Memory B cell (primary cell): ENCODE measurements around the gene NPS.

Experiments
- ATAC-seq: fragments of 150-1000 bp; cut with Tn5 transposase; 2 replicates; pipeline ENCODE4 v1.10.0; 2021; ENCODE audit warnings: low read depth, mild to moderate bottlenecking, moderate library complexity
- DNase-seq, 2 donors: peaks; one replicate each; pipeline ENCODE4 v3.0.0; 2022; ENCODE audit warnings: low spot score in 2 of 2
- H3K27ac Mint-ChIP-seq: one replicate; pipeline ENCODE4 v1.8.0; 2022; ENCODE audit warnings: mild to moderate bottlenecking, moderate library complexity, mixed read lengths
- H3K27me3 Mint-ChIP-seq: one replicate; pipeline ENCODE4 v1.8.0; 2022; ENCODE audit warnings: mixed read lengths
- H3K36me3 Mint-ChIP-seq: one replicate; pipeline ENCODE4 v1.8.0; 2022; ENCODE audit warnings: mild to moderate bottlenecking, mixed read lengths
- H3K4me1 Mint-ChIP-seq: one replicate; pipeline ENCODE4 v1.8.0; 2022; ENCODE audit warnings: mixed read lengths
- H3K4me3 Mint-ChIP-seq: one replicate; pipeline ENCODE4 v1.8.0; 2022; ENCODE audit warnings: mild to moderate bottlenecking, moderate library complexity, mixed read lengths
- H3K9me3 Mint-ChIP-seq: one replicate; pipeline ENCODE4 v1.8.0; 2022; ENCODE audit warnings: mixed read lengths

The NPS gene

GRCh38 chr10:127535802-127536515 is 13.2 kb upstream of the NPS start:
- no peak for DNase-seq
- no peak overlapping the region for H3K4me3 Mint-ChIP-seq
- H3K36me3 Mint-ChIP-seq: no peaks in the 10 kb centered on the region
- H3K27me3 Mint-ChIP-seq: no peaks in the 10 kb centered on the region
- no peaks in the 10 kb centered on the region for H3K4me1 Mint-ChIP-seq
- no peak for ATAC-seq
- no peaks in the 10 kb centered on the region for H3K9me3 Mint-ChIP-seq
- H3K27ac Mint-ChIP-seq: no peak overlapping the region

- H3K36me3 Mint-ChIP-seq: no peaks in the 10 kb centered on the region
- DNase-seq: no peak
- no peaks in the 10 kb centered on the region for H3K9me3 Mint-ChIP-seq
- no peak for ATAC-seq
- H3K4me3 Mint-ChIP-seq: no peak overlapping the region
- H3K4me1 Mint-ChIP-seq: no peaks in the 10 kb centered on the region
- H3K27me3 Mint-ChIP-seq: no peaks in the 10 kb centered on the region
- H3K27ac Mint-ChIP-seq: no peak overlapping the region
Measured at GRCh38 chr10:127536972-127537760, 11.9 kb upstream of the NPS start.

- H3K27me3 Mint-ChIP-seq: no peaks in the 10 kb centered on the region
- no peaks in the 10 kb centered on the region for H3K36me3 Mint-ChIP-seq
- no peak overlapping the region for H3K27ac Mint-ChIP-seq
- ATAC-seq (no peak), DNase-seq (no peak)
- no peak overlapping the region for H3K4me3 Mint-ChIP-seq
- no peaks in the 10 kb centered on the region for H3K4me1 Mint-ChIP-seq
- H3K9me3 Mint-ChIP-seq: no peaks in the 10 kb centered on the region
Measured at GRCh38 chr10:127537924-127538323, 11.2 kb upstream of the NPS start.

GRCh38 chr10:127548022-127548421 is 1.1 kb upstream of the NPS start:
- no peak for ATAC-seq
- peaks cover 15% of the 10 kb centered on the region for H3K9me3 Mint-ChIP-seq
- no peaks in the 10 kb centered on the region for H3K36me3 Mint-ChIP-seq
- no peak for DNase-seq
- H3K4me3 Mint-ChIP-seq: no peak overlapping the region
- no peaks in the 10 kb centered on the region for H3K27me3 Mint-ChIP-seq
- H3K27ac Mint-ChIP-seq: no peak overlapping the region
- no peaks in the 10 kb centered on the region for H3K4me1 Mint-ChIP-seq

- no peak for ATAC-seq
- H3K27ac Mint-ChIP-seq: no peak overlapping the region
- H3K36me3 Mint-ChIP-seq: no peaks in the 10 kb centered on the region
Measured at GRCh38 chr10:127550861-127551260, 1.8 kb downstream of the NPS start.

GRCh38 chr10:127552446-127552845 is 3.3 kb downstream of the NPS start:
- Mint-ChIP-seq H3K27me3 (no peaks in the 10 kb centered on the region), H3K4me3 (no peak overlapping the region), H3K36me3 (no peaks in the 10 kb centered on the region), H3K4me1 (no peaks in the 10 kb centered on the region), H3K9me3 (peaks cover 3% of the 10 kb centered on the region), H3K27ac (no peak overlapping the region)
- DNase-seq (no peak), ATAC-seq (no peak)

More at GRCh38 chr10:127550861-127551260, 1.8 kb downstream of the NPS start:
- Mint-ChIP-seq H3K9me3 (peaks cover 6% of the 10 kb centered on the region), H3K4me1 (no peaks in the 10 kb centered on the region), H3K27me3 (no peaks in the 10 kb centered on the region), H3K4me3 (no peak overlapping the region)
- DNase-seq: no peak

DNA sequence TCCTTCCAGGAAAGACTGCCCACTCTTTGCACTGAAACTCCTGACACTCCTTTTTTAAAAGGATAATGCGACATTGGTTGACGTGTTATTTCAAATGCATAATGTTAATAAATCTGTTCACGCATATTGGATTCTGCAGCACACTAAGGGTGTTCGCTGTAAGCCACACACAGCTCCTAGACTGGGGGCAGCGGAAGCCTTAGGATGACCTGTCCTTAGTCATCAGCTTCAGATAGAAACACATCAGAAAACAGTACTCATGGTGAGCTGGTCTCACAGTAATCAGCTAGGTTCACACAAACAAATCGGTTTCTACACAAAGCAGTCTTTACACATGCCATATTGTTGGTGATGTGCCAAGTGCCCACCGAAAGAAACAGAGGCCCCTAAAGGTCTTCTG is 4.3 kb downstream of the NPS start:
- Mint-ChIP-seq H3K4me3 (no peak overlapping the region), H3K27me3 (no peaks in the 10 kb centered on the region), H3K27ac (no peak overlapping the region), H3K36me3 (no peaks in the 10 kb centered on the region), H3K4me1 (no peaks in the 10 kb centered on the region), H3K9me3 (peaks cover 3% of the 10 kb centered on the region)
- DNase-seq: no peak
- no peak for ATAC-seq

DNA sequence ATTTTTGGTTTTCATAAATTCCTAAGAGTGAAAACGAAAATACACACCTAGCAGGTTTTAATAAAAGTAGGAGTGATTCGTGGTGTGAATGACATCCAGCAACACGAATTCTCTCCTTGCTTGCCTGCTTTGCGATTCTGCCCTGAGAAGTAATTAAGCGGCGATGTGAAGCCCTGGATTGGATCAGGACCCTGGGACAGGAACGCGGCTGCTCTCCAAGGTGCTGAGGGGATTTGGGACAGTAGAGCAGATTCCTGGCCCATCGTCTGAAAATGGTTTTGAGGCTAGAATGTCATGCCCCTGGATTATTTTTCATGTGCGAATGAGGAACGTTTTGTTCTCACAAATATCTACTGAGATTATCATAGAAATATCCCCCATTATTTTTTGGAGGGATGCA is 7.8 kb downstream of the NPS start:
- no peaks in the 10 kb centered on the region for H3K27me3 Mint-ChIP-seq
- H3K36me3 Mint-ChIP-seq: no peaks in the 10 kb centered on the region
- ATAC-seq: no peak
- no peak overlapping the region for H3K4me3 Mint-ChIP-seq
- H3K9me3 Mint-ChIP-seq: peaks cover 9% of the 10 kb centered on the region
- H3K4me1 Mint-ChIP-seq: no peaks in the 10 kb centered on the region
- DNase-seq: no peak
- H3K27ac Mint-ChIP-seq: no peak overlapping the region

DNA sequence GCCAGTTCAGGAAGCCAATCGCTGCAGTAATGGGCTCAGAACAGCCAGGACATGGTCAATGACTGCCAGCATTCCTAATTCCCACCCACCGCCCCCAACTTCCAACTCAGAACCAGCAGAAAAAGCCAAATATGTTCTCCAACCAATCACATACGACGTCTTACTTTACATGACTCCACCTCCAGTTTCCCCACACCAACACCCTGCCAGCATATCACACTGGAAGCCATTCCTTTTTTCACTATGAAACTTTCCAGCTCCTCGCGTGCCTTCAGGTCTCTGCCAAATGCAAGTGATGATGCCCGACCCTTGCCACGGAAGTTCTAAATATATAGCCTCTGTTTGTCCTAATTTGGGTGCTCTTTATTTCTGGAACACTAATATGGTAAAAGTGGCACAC is 12.5 kb downstream of the NPS start:
- H3K4me1 Mint-ChIP-seq: no peaks in the 10 kb centered on the region
- no peak overlapping the region for H3K27ac Mint-ChIP-seq
- no peak for DNase-seq
- ATAC-seq: no peak
- no peak overlapping the region for H3K4me3 Mint-ChIP-seq
- no peaks in the 10 kb centered on the region for H3K36me3 Mint-ChIP-seq
- H3K27me3 Mint-ChIP-seq: no peaks in the 10 kb centered on the region
- peaks cover 5% of the 10 kb centered on the region for H3K9me3 Mint-ChIP-seq

DNA sequence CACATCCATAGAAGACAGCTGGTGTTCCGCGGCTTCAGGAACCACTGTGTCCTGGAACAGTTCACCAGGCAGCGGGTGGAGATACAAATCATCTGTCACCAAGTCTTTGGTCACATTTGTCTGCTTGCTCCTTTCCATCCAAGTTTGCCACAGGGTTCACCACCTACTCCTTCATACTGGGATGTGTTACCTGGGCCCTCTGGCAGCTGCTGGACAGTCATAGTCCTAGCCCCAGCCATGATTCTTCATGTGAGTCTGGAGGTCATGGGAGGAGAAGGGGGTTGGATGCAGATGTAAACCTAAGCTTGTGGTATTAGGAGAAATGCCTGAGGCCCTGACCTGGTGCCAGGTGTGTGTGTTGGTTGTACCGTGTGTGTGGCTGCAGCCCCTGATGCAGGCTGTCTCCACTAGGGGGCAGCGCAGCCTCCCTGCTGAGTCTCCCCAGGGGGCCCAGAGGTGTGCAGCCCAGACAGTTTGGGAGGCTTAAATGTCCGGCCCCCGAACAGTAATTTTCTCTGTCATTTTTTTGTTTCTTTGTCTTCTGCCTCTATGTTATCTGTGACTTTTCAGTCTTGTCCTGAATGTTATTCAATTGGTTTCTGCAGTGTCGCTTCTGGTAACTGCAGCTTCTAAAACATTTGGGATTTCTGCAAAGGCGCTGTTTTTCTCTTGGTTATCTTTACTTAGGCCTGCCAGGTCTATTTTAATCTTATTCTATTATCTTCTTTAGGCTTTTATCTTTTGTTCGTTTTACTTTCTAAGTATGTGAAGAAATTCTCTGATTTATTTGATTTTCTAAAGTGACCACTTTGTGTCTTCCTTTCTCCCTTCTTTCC is 14.8 kb downstream of the NPS start:
- Mint-ChIP-seq H3K36me3 (no peaks in the 10 kb centered on the region), H3K27ac (no peak overlapping the region), H3K4me3 (no peak overlapping the region), H3K4me1 (no peaks in the 10 kb centered on the region), H3K27me3 (no peaks in the 10 kb centered on the region), H3K9me3 (peaks cover 5% of the 10 kb centered on the region)
- ATAC-seq: no peak
- no peak for DNase-seq

DNA sequence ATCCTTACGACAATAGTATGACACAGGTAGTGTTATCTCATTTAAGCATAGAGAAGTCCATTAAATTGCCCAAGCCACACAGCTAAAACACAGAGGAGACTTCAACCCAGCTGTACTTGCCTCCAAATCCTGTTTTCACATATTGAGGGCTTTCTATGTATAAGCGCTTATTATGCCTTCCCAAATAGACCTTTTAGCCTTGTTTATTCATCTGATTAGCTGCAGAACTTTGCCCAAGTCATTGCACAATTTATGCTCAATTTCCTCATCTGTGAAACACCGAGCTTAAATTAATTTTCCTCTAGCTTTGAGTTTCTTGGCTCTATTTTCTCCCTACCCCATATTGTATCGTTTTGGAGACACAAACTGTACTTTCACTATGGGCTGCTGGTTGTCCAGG is 15.5 kb downstream of the NPS start:
- Mint-ChIP-seq H3K27ac (no peak overlapping the region), H3K9me3 (no peaks in the 10 kb centered on the region), H3K4me3 (no peak overlapping the region), H3K4me1 (no peaks in the 10 kb centered on the region), H3K27me3 (no peaks in the 10 kb centered on the region), H3K36me3 (no peaks in the 10 kb centered on the region)
- DNase-seq (no peak), ATAC-seq (no peak)

- no peak overlapping the region for H3K27ac Mint-ChIP-seq
- no peak for ATAC-seq
- H3K9me3 Mint-ChIP-seq: no peaks in the 10 kb centered on the region
- DNase-seq: no peak
- H3K4me1 Mint-ChIP-seq: no peaks in the 10 kb centered on the region
- H3K36me3 Mint-ChIP-seq: no peaks in the 10 kb centered on the region
- no peaks in the 10 kb centered on the region for H3K27me3 Mint-ChIP-seq
- no peak overlapping the region for H3K4me3 Mint-ChIP-seq
Measured at GRCh38 chr10:127565583-127565982, 16.5 kb downstream of the NPS start.

GRCh38 chr10:127569210-127569609 is 20.1 kb downstream of the NPS start:
- Mint-ChIP-seq H3K4me3 (no peak overlapping the region), H3K27me3 (no peaks in the 10 kb centered on the region), H3K36me3 (no peaks in the 10 kb centered on the region), H3K4me1 (no peaks in the 10 kb centered on the region), H3K27ac (no peak overlapping the region), H3K9me3 (peaks cover 10% of the 10 kb centered on the region)
- no peak for DNase-seq
- ATAC-seq: no peak

- no peak for ATAC-seq
- Mint-ChIP-seq H3K36me3 (no peaks in the 10 kb centered on the region), H3K27ac (no peak overlapping the region)
Measured at GRCh38 chr10:127570036-127570435, 20.9 kb downstream of the NPS start.

More at GRCh38 chr10:127570036-127570435, 20.9 kb downstream of the NPS start:
- H3K4me1 Mint-ChIP-seq: no peaks in the 10 kb centered on the region
- H3K4me3 Mint-ChIP-seq: no peak overlapping the region
- H3K9me3 Mint-ChIP-seq: peaks cover 13% of the 10 kb centered on the region
- DNase-seq: no peak
- no peaks in the 10 kb centered on the region for H3K27me3 Mint-ChIP-seq
